HEK293 (cell line): ENCODE measurements around the gene TIMM9.

Experiments
- EGR2 ChIP-seq: fragments of 450-650 bp; formaldehyde crosslinking; IDR thresholded peaks from 2 replicates; pipeline ENCODE4 v1.5.1; 2016; ENCODE audit warnings: low read depth, missing biosample characterization, missing genetic modification characterization
- FEZF1 ChIP-seq: fragments of 450-650 bp; formaldehyde crosslinking; IDR thresholded peaks from 2 replicates; pipeline ENCODE4 v1.5.1; 2016; ENCODE audit warnings: missing biosample characterization, missing genetic modification characterization
- GLIS1 ChIP-seq: fragments of 450-650 bp; formaldehyde crosslinking; IDR thresholded peaks from 2 replicates; pipeline ENCODE4 v1.5.1; 2016; ENCODE audit warnings: missing biosample characterization, missing genetic modification characterization
- KLF16 ChIP-seq: fragments of 450-650 bp; formaldehyde crosslinking; IDR thresholded peaks from 2 replicates; pipeline ENCODE4 v1.5.1; 2017; ENCODE audit warnings: missing biosample characterization, missing genetic modification characterization
- KLF8 ChIP-seq: fragments of 450-650 bp; formaldehyde crosslinking; IDR thresholded peaks from 2 replicates; pipeline ENCODE4 v1.5.1; 2016; ENCODE audit warnings: missing biosample characterization, missing genetic modification characterization
- OVOL3 ChIP-seq: fragments of 450-650 bp; formaldehyde crosslinking; IDR thresholded peaks from 2 replicates; pipeline ENCODE4 v1.5.1; 2016; ENCODE audit warnings: missing biosample characterization, missing genetic modification characterization
- PATZ1 ChIP-seq: fragments of 450-650 bp; formaldehyde crosslinking; IDR thresholded peaks from 2 replicates; pipeline ENCODE4 v1.5.1; 2016; ENCODE audit warnings: missing biosample characterization, missing genetic modification characterization
- TRIM28 ChIP-seq: IDR thresholded peaks from 2 replicates; pipeline ENCODE4 v1.6.1; 2011; ENCODE audit warnings: low read length, control low read depth, borderline replicate concordance
- ZBTB8A ChIP-seq: fragments of 450-650 bp; formaldehyde crosslinking; IDR thresholded peaks from 2 replicates; pipeline ENCODE4 v1.5.1; 2016; ENCODE audit warnings: missing biosample characterization, missing genetic modification characterization
- ZFP3 ChIP-seq: fragments of 450-650 bp; formaldehyde crosslinking; IDR thresholded peaks from 2 replicates; pipeline ENCODE4 v1.5.1; 2016; ENCODE audit warnings: low read depth, missing biosample characterization, missing genetic modification characterization
- ZNF174 ChIP-seq: fragments of 450-650 bp; formaldehyde crosslinking; IDR thresholded peaks from 2 replicates; pipeline ENCODE4 v1.5.0; 2017; ENCODE audit warnings: missing biosample characterization, mild to moderate bottlenecking, missing genetic modification characterization
- ZNF19 ChIP-seq: fragments of 450-650 bp; formaldehyde crosslinking; IDR thresholded peaks from 2 replicates; pipeline ENCODE4; 2016; ENCODE audit warnings: missing biosample characterization, missing genetic modification characterization, low read depth
- ZNF2 ChIP-seq: fragments of 450-650 bp; formaldehyde crosslinking; IDR thresholded peaks from 2 replicates; pipeline ENCODE4 v1.5.1; 2016; ENCODE audit warnings: missing biosample characterization, missing genetic modification characterization
- ZNF223 ChIP-seq: fragments of 450-650 bp; formaldehyde crosslinking; IDR thresholded peaks from 2 replicates; pipeline ENCODE4 v1.5.1; 2016; ENCODE audit warnings: missing biosample characterization, missing genetic modification characterization
- ZNF24 ChIP-seq: fragments of 450-650 bp; formaldehyde crosslinking; IDR thresholded peaks from 2 replicates; pipeline ENCODE4 v1.5.1; 2016; ENCODE audit warnings: missing biosample characterization, missing genetic modification characterization
- ZNF426 ChIP-seq: fragments of 450-650 bp; formaldehyde crosslinking; IDR thresholded peaks from 2 replicates; pipeline ENCODE4 v1.5.1; 2017; ENCODE audit warnings: missing biosample characterization, missing genetic modification characterization, mild to moderate bottlenecking, inconsistent platforms, moderate library complexity
- ZNF433 ChIP-seq: fragments of 450-650 bp; formaldehyde crosslinking; IDR thresholded peaks from 2 replicates; pipeline ENCODE4 v1.5.1; 2016; ENCODE audit warnings: missing biosample characterization, missing genetic modification characterization, low read depth
- ZNF654 ChIP-seq: fragments of 450-650 bp; formaldehyde crosslinking; IDR thresholded peaks from 2 replicates; pipeline ENCODE4 v1.5.1; 2016; ENCODE audit warnings: low read depth, missing biosample characterization, missing genetic modification characterization
- ZNF660 ChIP-seq: fragments of 450-650 bp; IDR thresholded peaks from 2 replicates; pipeline ENCODE4 v1.5.1; 2018; ENCODE audit warnings: missing biosample characterization, mild to moderate bottlenecking, missing genetic modification characterization
- ZNF664 ChIP-seq: fragments of 450-650 bp; formaldehyde crosslinking; IDR thresholded peaks from 2 replicates; pipeline ENCODE4 v1.5.1; 2016; ENCODE audit warnings: missing biosample characterization, missing genetic modification characterization
- ZNF76 ChIP-seq: fragments of 450-650 bp; formaldehyde crosslinking; IDR thresholded peaks from 2 replicates; pipeline ENCODE4; 2016; ENCODE audit warnings: low read depth, missing biosample characterization, missing genetic modification characterization, borderline replicate concordance
- ZNF768 ChIP-seq: fragments of 450-650 bp; formaldehyde crosslinking; IDR thresholded peaks from 2 replicates; pipeline ENCODE4 v1.5.1; 2018; ENCODE audit warnings: missing biosample characterization, mild to moderate bottlenecking, missing genetic modification characterization
- ZNF791 ChIP-seq: fragments of 450-650 bp; formaldehyde crosslinking; IDR thresholded peaks from 2 replicates; pipeline ENCODE4 v1.5.1; 2016; ENCODE audit warnings: missing biosample characterization, missing genetic modification characterization
- ZNF792 ChIP-seq: fragments of 450-650 bp; formaldehyde crosslinking; IDR thresholded peaks from 2 replicates; pipeline ENCODE4 v1.5.1; 2016; ENCODE audit warnings: missing biosample characterization, missing genetic modification characterization
- ZSCAN16 ChIP-seq: fragments of 450-650 bp; formaldehyde crosslinking; IDR thresholded peaks from 2 replicates; pipeline ENCODE4 v1.5.1; 2016; ENCODE audit warnings: missing biosample characterization, missing genetic modification characterization
- TF ChIP-seq, protein P1 (sequence below): fragments of 450-650 bp; formaldehyde crosslinking; IDR thresholded peaks from 2 replicates; pipeline ENCODE4 v1.5.1; 2016; ENCODE audit warnings: missing biosample characterization, missing genetic modification characterization
- TF ChIP-seq, protein P2 (sequence below): fragments of 450-650 bp; formaldehyde crosslinking; optimal IDR thresholded peaks from 2 replicates; pipeline ENCODE3; 2016; ENCODE audit warnings: missing biosample characterization, mild to moderate bottlenecking, missing genetic modification characterization
- TF ChIP-seq, protein P3 (sequence below): fragments of 450-650 bp; formaldehyde crosslinking; IDR thresholded peaks from 2 replicates; pipeline ENCODE4 v1.5.1; 2017; ENCODE audit warnings: missing biosample characterization, missing genetic modification characterization

TIMM9 gene

DNA sequence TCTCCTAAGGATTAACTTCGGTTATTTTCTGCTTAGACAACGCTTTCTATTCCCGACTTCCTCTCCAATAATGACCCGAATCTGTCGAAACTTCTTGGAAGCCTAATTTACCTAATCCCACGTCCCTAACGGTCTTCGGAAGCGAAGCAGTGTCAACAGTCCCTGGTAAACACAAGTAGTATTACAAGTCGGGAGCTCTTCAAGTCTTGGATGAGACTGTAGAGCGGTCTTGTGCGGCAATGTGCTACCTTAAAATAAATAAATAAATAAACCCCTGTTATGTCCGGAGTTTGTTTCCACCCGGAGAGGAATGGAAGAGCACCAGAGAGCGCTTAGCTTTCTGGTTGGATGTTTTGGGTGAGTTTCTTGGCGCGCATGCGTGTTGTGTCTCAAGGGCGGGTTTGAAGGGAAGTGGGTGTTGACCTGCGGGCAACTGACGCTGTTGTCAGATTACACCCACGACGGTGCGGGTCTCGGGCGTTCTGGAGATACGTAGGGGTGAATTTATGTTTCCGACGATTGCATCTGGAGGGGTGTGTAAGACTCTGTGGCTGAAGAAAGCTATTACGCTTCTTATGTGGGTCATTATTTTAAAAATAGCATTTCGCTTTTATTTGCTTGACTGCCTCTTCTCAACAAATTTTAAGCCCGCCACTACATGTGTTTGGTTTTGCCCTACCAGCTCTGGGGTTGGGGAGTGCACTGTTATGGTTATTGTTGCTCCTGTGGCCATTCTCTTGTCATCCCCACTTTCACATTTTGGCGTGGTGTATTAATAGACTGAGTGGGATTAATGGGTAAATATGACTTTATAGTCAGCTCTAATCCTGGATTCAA lies at the start of gene TIMM9, which contains the start of gene KIAA0586 (continued):
- peak; percentile 74 for TF ChIP-seq KLF16 (tag by site-specific recombination)
- TF ChIP-seq ZNF433 (tag by site-specific recombination) = no peak
- TF ChIP-seq ZNF19 (tag by site-specific recombination) = no peak
- peak; percentile 89 for TF ChIP-seq ZNF660 (tag by site-specific recombination)
- TF ChIP-seq KLF8 (tag by site-specific recombination) = peak; percentile 83
- TF ChIP-seq ZNF223 (tag by site-specific recombination) = no peak
- no peak; the same call in 1 of the 2 replicates for TF ChIP-seq ZNF174 (tag by site-specific recombination)
- 0 out of 2 replicates have a peak, but pooled peaks have one; percentile 15 for TF ChIP-seq ZSCAN16 (tag by site-specific recombination)
- TF ChIP-seq OVOL3 = peak; percentile 98
- TF ChIP-seq ZNF791 (tag by site-specific recombination) = no peak
- TF ChIP-seq ZNF792 (tag by site-specific recombination) = no peak
- TF ChIP-seq, protein P1, sequence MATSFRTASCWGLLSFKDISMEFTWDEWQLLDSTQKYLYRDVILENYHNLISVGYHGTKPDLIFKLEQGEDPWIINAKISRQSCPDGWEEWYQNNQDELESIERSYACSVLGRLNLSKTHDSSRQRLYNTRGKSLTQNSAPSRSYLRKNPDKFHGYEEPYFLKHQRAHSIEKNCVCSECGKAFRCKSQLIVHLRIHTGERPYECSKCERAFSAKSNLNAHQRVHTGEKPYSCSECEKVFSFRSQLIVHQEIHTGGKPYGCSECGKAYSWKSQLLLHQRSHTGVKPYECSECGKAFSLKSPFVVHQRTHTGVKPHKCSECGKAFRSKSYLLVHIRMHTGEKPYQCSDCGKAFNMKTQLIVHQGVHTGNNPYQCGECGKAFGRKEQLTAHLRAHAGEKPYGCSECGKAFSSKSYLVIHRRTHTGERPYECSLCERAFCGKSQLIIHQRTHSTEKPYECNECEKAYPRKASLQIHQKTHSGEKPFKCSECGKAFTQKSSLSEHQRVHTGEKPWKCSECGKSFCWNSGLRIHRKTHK = no peak
- TF ChIP-seq, protein P2, sequence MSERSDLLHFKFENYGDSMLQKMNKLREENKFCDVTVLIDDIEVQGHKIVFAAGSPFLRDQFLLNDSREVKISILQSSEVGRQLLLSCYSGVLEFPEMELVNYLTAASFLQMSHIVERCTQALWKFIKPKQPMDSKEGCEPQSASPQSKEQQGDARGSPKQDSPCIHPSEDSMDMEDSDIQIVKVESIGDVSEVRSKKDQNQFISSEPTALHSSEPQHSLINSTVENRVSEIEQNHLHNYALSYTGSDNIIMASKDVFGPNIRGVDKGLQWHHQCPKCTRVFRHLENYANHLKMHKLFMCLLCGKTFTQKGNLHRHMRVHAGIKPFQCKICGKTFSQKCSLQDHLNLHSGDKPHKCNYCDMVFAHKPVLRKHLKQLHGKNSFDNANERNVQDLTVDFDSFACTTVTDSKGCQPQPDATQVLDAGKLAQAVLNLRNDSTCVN (tag by site-specific recombination) = no peak
- peak; percentile 88 for TF ChIP-seq TRIM28
- TF ChIP-seq ZNF24 (tag by site-specific recombination) = 0 out of 2 replicates have a peak, but pooled peaks have one; percentile 26
- TF ChIP-seq GLIS1 (tag by site-specific recombination) = peak; percentile 22; the same call in 1 of the 2 replicates
- TF ChIP-seq ZNF654 (tag by site-specific recombination) = no peak
- TF ChIP-seq ZFP3 = no peak
- peak; percentile 59; the same call in 1 of the 2 replicates for TF ChIP-seq ZNF664
- 0 out of 2 replicates have a peak, but pooled peaks have one; percentile 14 for TF ChIP-seq FEZF1 (tag by site-specific recombination)
- TF ChIP-seq ZNF768 (tag by site-specific recombination) = no peak
- no peak for TF ChIP-seq ZNF426 (tag by site-specific recombination)
- TF ChIP-seq ZNF2 (tag by site-specific recombination) = peak; percentile 84; the same call in 1 of the 2 replicates
- TF ChIP-seq EGR2 = peak; percentile 82
- TF ChIP-seq ZNF76 (tag by site-specific recombination) = peak; percentile 41
- peak; percentile 51 for TF ChIP-seq ZBTB8A (tag by site-specific recombination)
- TF ChIP-seq, protein P3, sequence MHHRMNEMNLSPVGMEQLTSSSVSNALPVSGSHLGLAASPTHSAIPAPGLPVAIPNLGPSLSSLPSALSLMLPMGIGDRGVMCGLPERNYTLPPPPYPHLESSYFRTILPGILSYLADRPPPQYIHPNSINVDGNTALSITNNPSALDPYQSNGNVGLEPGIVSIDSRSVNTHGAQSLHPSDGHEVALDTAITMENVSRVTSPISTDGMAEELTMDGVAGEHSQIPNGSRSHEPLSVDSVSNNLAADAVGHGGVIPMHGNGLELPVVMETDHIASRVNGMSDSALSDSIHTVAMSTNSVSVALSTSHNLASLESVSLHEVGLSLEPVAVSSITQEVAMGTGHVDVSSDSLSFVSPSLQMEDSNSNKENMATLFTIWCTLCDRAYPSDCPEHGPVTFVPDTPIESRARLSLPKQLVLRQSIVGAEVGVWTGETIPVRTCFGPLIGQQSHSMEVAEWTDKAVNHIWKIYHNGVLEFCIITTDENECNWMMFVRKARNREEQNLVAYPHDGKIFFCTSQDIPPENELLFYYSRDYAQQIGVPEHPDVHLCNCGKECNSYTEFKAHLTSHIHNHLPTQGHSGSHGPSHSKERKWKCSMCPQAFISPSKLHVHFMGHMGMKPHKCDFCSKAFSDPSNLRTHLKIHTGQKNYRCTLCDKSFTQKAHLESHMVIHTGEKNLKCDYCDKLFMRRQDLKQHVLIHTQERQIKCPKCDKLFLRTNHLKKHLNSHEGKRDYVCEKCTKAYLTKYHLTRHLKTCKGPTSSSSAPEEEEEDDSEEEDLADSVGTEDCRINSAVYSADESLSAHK (tag by site-specific recombination) = no peak
- TF ChIP-seq PATZ1 (tag by site-specific recombination) = peak; percentile 46
